Activated naive CD4-positive, alpha-beta T cell treated with anti-CD3 and anti-CD28 coated beads, Interleukin-2, amount 50 U/mL, for 72 hours (primary cell): ENCODE results near the gene NDUFB3. TPM values are rescaled to one million over a fixed set of nuclear protein-coding genes. Genes with fewer than 3 reads are reported as not detected.
"Not testable (repeated sequence)": the region's sequence is repeated elsewhere in the genome, so short reads cannot be mapped to it uniquely, and the experiment has no call there.

Experiments
- ATAC-seq, 2 donors: fragments of 150-1000 bp; cut with Tn5 transposase; 2 replicates each; pipeline ENCODE4 v1.10.0; 2021; ENCODE audit warnings: mild to moderate bottlenecking in 2 of 2, moderate library complexity in 2 of 2
- DNase-seq, 2 donors: peaks; one replicate each; pipeline ENCODE4 v3.0.0; 2021 to 2022; ENCODE audit warnings: low spot score in 2 of 2
- H3K27ac Mint-ChIP-seq, 2 donors: one replicate each; pipeline ENCODE4 v1.8.0; 2022; ENCODE audit warnings: mild to moderate bottlenecking in 2 of 2, mixed read lengths in 2 of 2
- H3K36me3 Mint-ChIP-seq, 2 donors: one replicate each; pipeline ENCODE4 v1.8.0; 2022; ENCODE audit warnings: mixed read lengths in 2 of 2
- H3K9me3 Mint-ChIP-seq, 2 donors: one replicate each; pipeline ENCODE4 v1.8.0; 2022; ENCODE audit warnings: mixed read lengths in 2 of 2
- total RNA-seq, 2 donors: library from RNA; stranded (reverse); gene quantifications; one replicate each; pipeline ENCODE4 v1.2.3, GENCODE V29; 2022

Gene NDUFB3
- total RNA-seq = 100 to 1,000 TPM; 112 to 128 TPM

DNA sequence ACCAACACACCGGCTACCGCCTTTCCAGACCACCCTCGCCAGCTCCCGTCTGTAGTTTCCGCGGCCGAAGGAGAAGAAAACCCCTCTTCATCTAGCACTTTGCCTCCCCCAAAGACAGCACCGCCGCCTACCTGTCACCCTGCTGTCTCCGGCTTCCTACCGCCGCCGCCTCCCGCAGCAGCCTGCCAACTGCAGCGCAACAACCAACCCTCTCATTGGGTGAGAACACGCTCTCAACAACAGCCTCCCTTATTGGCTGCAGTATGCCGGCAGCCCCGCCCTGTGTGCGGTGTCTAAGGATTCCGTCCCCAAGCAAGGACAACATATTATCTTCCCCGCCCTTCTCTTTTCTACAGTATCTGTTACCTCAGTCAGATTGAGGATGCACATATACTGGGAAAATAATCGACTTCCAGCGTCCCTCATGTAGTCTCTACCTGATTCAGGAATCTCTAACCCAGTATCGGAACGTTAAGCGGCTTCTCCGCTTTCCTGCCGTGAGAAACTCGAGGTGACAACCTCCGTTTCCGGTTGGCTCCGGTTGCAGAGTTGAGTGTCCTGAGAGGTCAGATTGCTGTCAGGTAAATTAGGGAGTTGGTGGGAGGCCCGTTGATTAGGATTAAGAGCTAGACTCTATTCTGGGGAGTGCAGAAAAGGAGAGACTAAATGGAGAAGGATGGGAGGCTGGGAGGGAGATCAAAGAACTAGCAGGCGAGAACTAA, at the start of gene NDUFB3, which contains the start of gene HYCC2:
TSS of gene NDUFB3 (plus strand) at position 523 of the 722 bp plus-strand sequence. CDS start 6,882 bp downstream, outside the sequence.
TSS of gene HYCC2 (minus strand) at position 193 of the 722 bp plus-strand sequence. CDS start 47,662 bp downstream, outside the sequence.
- Mint-ChIP-seq H3K36me3 (peaks cover 11 to 16% of the 10 kb centered on the region in 2 donors), H3K27ac (peak within 1 kb of the TSS; percentile 94), H3K9me3 (no peaks in the 10 kb centered on the region)
- peak; percentile 99 for ATAC-seq
- DNase-seq = peak; percentile 89 to 93

DNA sequence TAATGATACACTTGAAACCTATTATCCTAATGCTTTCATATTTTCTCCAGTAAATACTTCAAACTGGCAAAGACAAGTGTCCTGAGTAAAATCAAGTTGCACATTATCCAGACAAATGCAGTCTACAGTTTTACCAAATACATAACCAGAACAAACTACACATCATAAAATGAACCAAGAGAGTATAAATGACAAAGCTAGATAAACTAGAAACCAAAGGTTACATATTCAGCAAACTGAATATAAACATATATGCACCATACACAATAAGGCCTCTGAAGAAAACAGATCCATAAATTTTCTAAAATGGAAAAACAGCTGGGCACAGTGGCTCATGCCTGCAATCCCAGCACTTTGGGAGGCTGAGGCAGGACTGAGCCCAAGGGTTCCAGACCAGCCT, 47.3 kb upstream of the NDUFB3 start:
- ATAC-seq (no peak), DNase-seq (no peak)
- no peak overlapping the region for H3K27ac Mint-ChIP-seq
- H3K36me3 Mint-ChIP-seq = peaks cover 0 to 1% of the 10 kb centered on the region in 2 donors
- H3K9me3 Mint-ChIP-seq = peaks cover 0 to 4% of the 10 kb centered on the region in 2 donors

- not testable (repeated sequence) for H3K27ac Mint-ChIP-seq, H3K9me3 Mint-ChIP-seq, ATAC-seq, DNase-seq
- H3K36me3 Mint-ChIP-seq = peaks cover 16 to 36% of the 10 kb centered on the region in 2 donors
Measured at GRCh38 chr2:201034355-201034754, 37.4 kb upstream of the NDUFB3 start.

DNA sequence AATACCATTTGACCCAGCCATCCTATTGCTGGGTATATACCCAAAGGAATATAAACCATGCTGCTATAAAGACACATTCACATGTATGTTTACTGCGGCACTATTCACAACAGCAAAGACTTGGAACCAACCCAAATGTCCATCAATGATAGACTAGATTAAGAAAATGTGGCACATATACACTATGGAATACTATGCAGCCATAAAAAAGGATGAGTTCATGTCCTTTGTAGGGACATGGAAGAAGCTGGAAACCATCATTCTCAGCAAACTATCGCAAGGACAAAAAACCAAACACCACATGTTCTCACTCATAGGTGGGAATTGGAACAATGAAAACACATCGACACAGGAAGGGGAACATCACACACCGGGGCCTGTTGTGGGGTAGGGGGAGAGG, 33.4 kb upstream of the NDUFB3 start:
- ATAC-seq, H3K27ac Mint-ChIP-seq, H3K9me3 Mint-ChIP-seq, DNase-seq: not testable (repeated sequence)
- H3K36me3 Mint-ChIP-seq = peaks cover 20 to 34% of the 10 kb centered on the region in 2 donors

DNA sequence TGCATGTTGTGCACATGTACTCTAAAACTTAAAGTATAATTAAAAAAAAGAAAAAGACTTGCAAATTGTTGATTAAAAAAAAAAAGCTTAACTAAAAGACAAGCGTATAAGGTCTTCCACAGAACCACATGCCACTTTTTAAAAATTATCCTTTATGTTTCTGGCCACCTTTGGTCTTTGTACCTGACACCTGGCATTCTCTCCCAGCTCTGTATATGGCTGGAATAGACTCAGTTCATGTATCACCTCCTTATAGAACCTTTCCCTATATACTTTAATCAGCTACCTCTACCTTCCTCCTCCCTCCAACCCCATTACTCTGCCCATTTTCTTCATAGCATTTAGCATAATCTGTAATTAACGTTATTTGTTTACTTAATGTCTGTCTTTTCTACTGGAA, 32.9 kb upstream of the NDUFB3 start:
- DNase-seq = no peak

GRCh38 chr2:201040867-201041628, 30.8 kb upstream of the NDUFB3 start:
- Mint-ChIP-seq H3K9me3 (peaks cover 0 to 4% of the 10 kb centered on the region in 2 donors), H3K36me3 (peaks cover 9 to 31% of the 10 kb centered on the region in 2 donors), H3K27ac (no peak overlapping the region)
- ATAC-seq = no peak
- DNase-seq = no peak

More for the DNA sequence above, 32.9 kb upstream of the NDUFB3 start:
- peaks cover 20 to 38% of the 10 kb centered on the region in 2 donors for H3K36me3 Mint-ChIP-seq
- peaks cover 7% of the 10 kb centered on the region in 2 donors for H3K9me3 Mint-ChIP-seq
- no peak overlapping the region for H3K27ac Mint-ChIP-seq
- no peak for ATAC-seq

DNA sequence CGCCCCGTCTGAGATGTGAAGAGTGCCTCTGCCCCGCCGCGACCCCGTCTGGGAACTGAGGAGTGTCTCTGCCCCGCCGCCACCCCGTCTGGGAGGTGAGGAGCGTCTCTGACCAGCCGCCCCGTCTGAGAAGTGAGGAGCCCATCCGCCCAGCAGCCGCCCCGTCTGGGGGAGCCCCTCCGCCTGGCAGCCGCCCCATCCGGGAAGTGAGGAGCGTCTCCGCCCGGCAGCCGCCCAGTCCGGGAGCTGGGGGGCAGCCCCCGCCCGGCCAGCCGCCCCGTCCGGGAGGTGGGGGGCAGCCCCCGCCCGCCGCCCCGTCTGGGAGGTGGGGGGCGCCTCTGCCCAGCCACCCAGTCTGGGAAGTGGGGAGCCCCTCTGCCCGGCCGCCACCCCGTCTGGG, 29.4 kb upstream of the NDUFB3 start:
- H3K36me3 Mint-ChIP-seq = peaks cover 9 to 38% of the 10 kb centered on the region in 2 donors
- not testable (repeated sequence) for H3K9me3 Mint-ChIP-seq, H3K27ac Mint-ChIP-seq, DNase-seq, ATAC-seq

- ATAC-seq, H3K9me3 Mint-ChIP-seq, DNase-seq, H3K27ac Mint-ChIP-seq: not testable (repeated sequence)
- H3K36me3 Mint-ChIP-seq = peaks cover 8 to 39% of the 10 kb centered on the region in 2 donors
Measured at GRCh38 chr2:201043050-201043449, 28.8 kb upstream of the NDUFB3 start.

- Mint-ChIP-seq H3K27ac (no peak overlapping the region), H3K36me3 (peaks cover 4 to 40% of the 10 kb centered on the region in 2 donors), H3K9me3 (no peaks in the 10 kb centered on the region)
- no peak for DNase-seq
- ATAC-seq = no peak
Measured at GRCh38 chr2:201046881-201047280, 24.9 kb upstream of the NDUFB3 start.

DNA sequence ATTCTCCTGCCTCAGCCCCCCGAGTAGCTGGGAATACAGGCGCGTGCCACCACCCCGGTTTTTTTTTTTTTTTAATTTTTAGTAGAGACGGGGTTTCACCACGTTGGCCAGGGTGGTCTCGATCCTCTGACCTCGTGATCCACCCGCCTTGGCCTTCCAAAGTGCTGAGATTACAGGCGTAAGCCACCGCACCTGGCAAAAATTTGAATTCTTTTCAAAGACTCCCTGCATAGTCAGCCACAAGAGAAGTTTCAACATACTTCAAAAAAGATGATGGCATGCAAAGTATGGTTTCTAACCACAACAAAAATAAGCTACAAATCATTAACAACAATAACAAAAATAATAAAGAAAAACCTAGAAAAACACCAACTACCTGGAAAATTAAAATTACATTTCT, 22.3 kb upstream of the NDUFB3 start:
- no peak for DNase-seq
- H3K36me3 Mint-ChIP-seq = peaks cover 0 to 26% of the 10 kb centered on the region in 2 donors
- no peak overlapping the region for H3K27ac Mint-ChIP-seq
- H3K9me3 Mint-ChIP-seq = no peaks in the 10 kb centered on the region
- ATAC-seq = no peak

DNA sequence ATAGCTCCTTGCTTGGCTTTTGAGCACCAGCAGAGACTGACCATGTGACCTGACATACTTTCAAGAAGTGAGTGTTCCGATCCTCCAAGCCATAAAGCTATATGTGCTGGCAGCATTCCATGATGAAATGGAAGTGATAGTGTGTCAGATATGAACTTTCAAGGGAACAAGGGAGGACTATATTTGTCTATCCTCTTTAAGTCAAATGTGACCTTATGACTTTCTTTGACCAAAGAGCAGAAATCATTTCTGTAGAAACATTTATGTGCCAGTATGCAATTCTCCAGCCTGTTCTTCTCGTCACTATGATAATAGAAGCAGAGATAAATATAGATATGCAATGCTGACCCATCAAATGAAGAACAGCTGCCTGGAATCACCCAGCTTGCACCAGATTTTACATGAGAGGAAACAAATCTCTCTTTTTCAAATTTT, 14.7 kb upstream of the NDUFB3 start:
- DNase-seq (no peak), ATAC-seq (peak in 1 of 2 donors; percentile 43)
- peaks cover 0 to 4% of the 10 kb centered on the region in 2 donors for H3K36me3 Mint-ChIP-seq
- no peak overlapping the region for H3K27ac Mint-ChIP-seq
- no peaks in the 10 kb centered on the region for H3K9me3 Mint-ChIP-seq

DNA sequence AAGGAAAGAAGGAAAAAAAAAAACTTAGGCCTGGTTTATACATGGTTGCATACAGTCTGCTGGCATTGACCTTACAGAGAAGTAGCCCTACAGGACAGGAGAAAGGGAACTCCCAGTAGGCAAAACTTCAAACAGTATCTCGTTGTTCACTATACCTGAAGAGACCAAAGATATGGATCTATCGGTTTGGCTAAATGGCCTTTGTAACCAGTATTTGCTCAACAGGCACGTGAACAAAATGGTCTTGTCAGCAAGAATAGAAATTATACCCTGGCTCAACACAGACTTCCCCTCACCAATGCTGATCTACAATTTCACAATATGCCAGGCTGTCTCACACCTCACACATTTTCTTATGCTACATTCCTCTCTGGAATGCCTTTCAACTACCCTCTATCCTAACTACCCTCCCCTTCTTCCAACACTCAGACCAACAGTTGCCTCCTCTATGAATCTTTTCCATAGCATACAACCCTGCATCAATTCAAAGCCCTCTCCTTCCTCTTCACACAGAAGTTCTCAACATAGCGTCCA, 14.0 kb upstream of the NDUFB3 start:
- no peak for DNase-seq
- no peak for ATAC-seq
- peak overlapping the region in 1 of 2 donors; percentile 7 for H3K27ac Mint-ChIP-seq
- peaks cover 0 to 5% of the 10 kb centered on the region in 2 donors for H3K36me3 Mint-ChIP-seq
- no peaks in the 10 kb centered on the region for H3K9me3 Mint-ChIP-seq

DNA sequence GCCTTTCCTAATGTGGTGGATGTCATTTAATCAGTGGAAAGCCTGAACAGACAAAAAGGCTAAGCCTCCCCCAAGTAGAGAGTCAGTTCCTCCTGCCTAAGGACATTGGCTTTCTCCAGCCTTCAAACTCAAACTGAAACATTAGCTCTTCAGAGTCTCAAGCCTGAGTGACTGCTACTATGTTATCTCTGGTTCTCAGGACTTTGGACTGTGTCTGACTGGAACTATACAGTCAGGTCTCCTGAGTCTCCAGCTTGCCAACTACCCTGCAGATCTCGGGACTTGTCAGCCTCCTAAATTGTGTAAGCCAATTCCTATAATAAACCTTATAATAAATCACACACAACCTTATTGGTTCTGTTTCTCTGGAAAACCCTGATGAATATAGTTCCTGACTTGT, 12.9 kb upstream of the NDUFB3 start:
- DNase-seq = no peak
- no peak overlapping the region for H3K27ac Mint-ChIP-seq
- H3K9me3 Mint-ChIP-seq = peaks cover 0 to 5% of the 10 kb centered on the region in 2 donors
- peak in 1 of 2 donors; percentile 37 for ATAC-seq
- peaks cover 0 to 16% of the 10 kb centered on the region in 2 donors for H3K36me3 Mint-ChIP-seq

GRCh38 chr2:201059961-201060755, 11.6 kb upstream of the NDUFB3 start:
- Mint-ChIP-seq H3K9me3 (peaks cover 0 to 5% of the 10 kb centered on the region in 2 donors), H3K27ac (peak overlapping the region in 1 of 2 donors; percentile 73), H3K36me3 (peaks cover 0 to 16% of the 10 kb centered on the region in 2 donors)
- ATAC-seq (no peak), DNase-seq (no peak)

GRCh38 chr2:201063516-201063915, 8.3 kb upstream of the NDUFB3 start:
- Mint-ChIP-seq H3K36me3 (peaks cover 0 to 16% of the 10 kb centered on the region in 2 donors), H3K27ac (peak overlapping the region; percentile 87 to 95)
- ATAC-seq, H3K9me3 Mint-ChIP-seq: not testable (repeated sequence)
- DNase-seq = peak; percentile 51 to 82

- no peak overlapping the region for H3K27ac Mint-ChIP-seq
- peak in 1 of 2 donors; percentile 17 for ATAC-seq
- peaks cover 0 to 5% of the 10 kb centered on the region in 2 donors for H3K9me3 Mint-ChIP-seq
- DNase-seq = no peak
- H3K36me3 Mint-ChIP-seq = peaks cover 0 to 12% of the 10 kb centered on the region in 2 donors
Measured at GRCh38 chr2:201064797-201065329, 6.9 kb upstream of the NDUFB3 start.
